ENCODE measurements around the gene LRRC28.

LRRC28 gene

GRCh38 chr15:99438691-99439523, 187.6 kb downstream of the LRRC28 start:
- no peak for DNase-seq

DNA sequence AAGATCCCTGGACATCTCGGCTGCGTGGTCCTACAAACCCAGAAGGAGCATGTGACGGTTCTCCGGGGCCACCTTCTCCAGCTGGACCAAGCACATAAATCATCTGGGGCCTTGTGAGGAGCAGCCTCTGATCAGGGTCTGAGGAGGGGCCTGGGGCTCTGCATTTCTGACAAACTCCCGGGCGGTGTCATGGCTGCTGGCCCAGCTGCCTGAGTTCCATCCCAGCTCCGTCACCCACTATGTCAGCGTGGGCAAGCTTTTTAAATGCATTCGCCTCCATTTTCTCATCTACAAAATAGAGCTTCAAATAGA, 188.2 kb downstream of the LRRC28 start:
- no peak for DNase-seq

DNA sequence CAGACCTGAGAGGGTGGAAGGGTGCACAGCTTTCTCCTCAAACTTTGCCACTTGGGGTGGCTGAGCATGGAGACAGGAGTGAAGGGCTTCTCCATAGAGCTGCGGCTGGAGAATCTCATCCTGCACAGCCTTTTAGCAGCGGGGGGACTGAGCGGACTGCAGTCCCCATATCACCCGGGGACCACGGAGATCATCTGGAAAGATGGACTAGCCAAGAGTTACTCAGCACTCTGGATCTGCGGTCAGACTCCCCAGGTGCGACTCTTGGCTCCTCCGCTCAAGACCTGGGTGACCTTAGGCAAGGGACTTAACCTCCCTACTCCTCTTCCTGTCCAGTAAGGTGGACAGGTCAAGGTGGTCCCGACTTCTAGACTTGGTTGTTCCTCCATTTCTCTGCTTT, 188.7 kb downstream of the LRRC28 start:
- no peak for DNase-seq
